ENCODE measurements around the gene ITGB3.
"Not testable (repeated sequence)": the region's sequence is repeated elsewhere in the genome, so short reads cannot be mapped to it uniquely, and the experiment has no call there.

The ITGB3 gene

GRCh38 chr17:47250855-47251254 is 2.8 kb upstream of the ITGB3 start:
- DNase-seq: no peak

- DNase-seq: no peak
These were observed 2.1 kb upstream of the ITGB3 start for GRCh38 chr17:47251421-47251940.

GRCh38 chr17:47252209-47252608 is 1.4 kb upstream of the ITGB3 start:
- no peak for DNase-seq

- no peak for DNase-seq
These were observed 688 bp upstream of the ITGB3 start for GRCh38 chr17:47252766-47253512.

GRCh38 chr17:47254403-47254943 is 846 bp downstream of the ITGB3 start:
- DNase-seq: no peak

GRCh38 chr17:47257651-47258339 is 4.2 kb downstream of the ITGB3 start:
- DNase-seq: no peak

GRCh38 chr17:47262586-47262985 is 9.0 kb downstream of the ITGB3 start:
- DNase-seq: no peak

GRCh38 chr17:47264166-47264565 is 10.5 kb downstream of the ITGB3 start:
- DNase-seq: no peak

GRCh38 chr17:47265983-47266541 is 12.4 kb downstream of the ITGB3 start:
- no peak for DNase-seq

GRCh38 chr17:47266782-47267181 is 13.2 kb downstream of the ITGB3 start:
- no peak for DNase-seq

GRCh38 chr17:47267354-47267828 is 13.8 kb downstream of the ITGB3 start:
- no peak for DNase-seq

GRCh38 chr17:47268964-47269363 is 15.3 kb downstream of the ITGB3 start:
- DNase-seq: not testable (repeated sequence)

GRCh38 chr17:47269561-47270280 is 16.1 kb downstream of the ITGB3 start:
- DNase-seq: not testable (repeated sequence)

GRCh38 chr17:47270946-47271705 is 17.5 kb downstream of the ITGB3 start:
- no peak for DNase-seq

- DNase-seq: no peak
These were observed 18.9 kb downstream of the ITGB3 start for GRCh38 chr17:47272491-47272890.

- no peak for DNase-seq
These were observed 19.6 kb downstream of the ITGB3 start for GRCh38 chr17:47273245-47273644.

- DNase-seq: no peak
These were observed 20.9 kb downstream of the ITGB3 start for GRCh38 chr17:47274319-47275069.

- no peak for DNase-seq
These were observed 21.8 kb downstream of the ITGB3 start for GRCh38 chr17:47275245-47275984.

- DNase-seq: no peak
These were observed 22.8 kb downstream of the ITGB3 start for GRCh38 chr17:47276444-47276843.

- no peak for DNase-seq
These were observed 23.2 kb downstream of the ITGB3 start for GRCh38 chr17:47276868-47277267.

GRCh38 chr17:47277921-47278320 is 24.3 kb downstream of the ITGB3 start:
- no peak for DNase-seq
